NB4 (cell line): ENCODE measurements around the gene WDR45.

Experiments used
- CTCF ChIP-seq: IDR thresholded peaks from one replicate; pipeline ENCODE4 v1.5.1; 2012; ENCODE audit warnings: low read depth, low read length
- MAX ChIP-seq: IDR thresholded peaks from 2 replicates; pipeline ENCODE4 v1.6.1; 2011; ENCODE audit warnings: low read depth, low read length
- MYC ChIP-seq: IDR thresholded peaks from 2 replicates; pipeline ENCODE4 v1.6.1; 2011; ENCODE audit warnings: low read depth, low read length
- POLR2A ChIP-seq: IDR thresholded peaks from 2 replicates; pipeline ENCODE4 v1.6.1; 2011; ENCODE audit warnings: mild to moderate bottlenecking; ENCODE audit not compliant: insufficient read length; ENCODE audit errors: extremely low read depth

- no peak for TF ChIP-seq CTCF
- TF ChIP-seq POLR2A, result no peak
- no peak for TF ChIP-seq MAX
- no peak for TF ChIP-seq MYC
These were observed 2.7 kb upstream of the WDR45 start for GRCh38 chrX:49082271-49082871.
